ENCODE measurements around the gene CDON. TPM values are rescaled to one million over a fixed set of nuclear protein-coding genes. Genes with fewer than 3 reads are reported as not detected.

The CDON gene
- total and polyA plus RNA-seq, 2 of the 13 experiments (the other 11 are each of a cell fraction or from before 2014, with no cell fraction given), result 9.6 to 12.8 TPM

DNA sequence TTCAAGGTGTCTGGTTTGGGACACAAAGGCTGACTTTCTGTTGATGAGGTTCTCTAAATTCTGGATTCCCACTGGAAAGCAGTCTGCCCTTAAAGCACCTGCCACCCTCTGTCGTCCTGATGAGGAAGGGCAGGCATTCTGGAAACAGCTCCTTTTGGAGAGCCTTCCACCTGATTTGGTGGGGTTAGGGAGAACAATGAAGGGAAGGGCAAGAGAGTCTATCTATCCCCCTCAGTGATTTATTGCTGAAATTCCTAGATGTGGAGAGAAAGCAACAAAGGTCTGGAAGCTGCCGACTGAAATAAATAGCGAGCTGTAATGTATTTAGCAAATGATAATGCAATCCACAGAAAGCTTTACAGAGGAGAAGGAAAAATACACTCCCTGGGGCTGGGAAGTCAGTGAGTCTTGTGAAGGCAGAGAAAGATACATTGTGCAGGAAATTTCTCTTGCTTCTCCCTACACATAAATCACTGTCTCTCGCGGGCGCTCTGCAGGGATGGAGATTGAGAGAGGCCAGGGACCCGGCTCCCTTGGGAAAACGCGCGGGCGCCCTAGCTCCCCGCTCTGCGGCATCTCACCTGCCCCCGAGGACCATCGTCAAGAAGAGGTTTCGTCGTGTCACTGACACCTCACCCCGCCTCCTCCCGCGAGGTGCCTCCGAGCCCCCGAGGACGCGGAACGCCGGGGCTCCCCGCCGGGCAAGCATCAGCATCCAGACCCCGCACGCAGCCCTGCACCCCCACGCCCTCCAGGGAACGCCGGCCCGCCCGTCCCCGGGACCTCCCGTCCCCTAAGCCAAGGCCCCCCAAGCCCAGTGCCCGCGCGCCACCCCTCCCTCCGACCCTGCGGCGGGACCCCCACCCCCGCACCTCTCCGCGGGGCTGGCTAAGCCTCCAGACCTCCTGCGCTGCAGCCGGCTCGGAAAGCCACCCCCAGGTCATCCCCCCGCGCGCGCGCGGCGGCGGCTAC lies 673 bp downstream of the CDON start (continued):
- TF ChIP-seq SOX5 (CRISPR knock-in tag; IDR thresholded peaks at IDR 0.05; ENCODE audit: borderline replicate concordance), result 0 out of 2 replicates have a peak, but pooled peaks have one; percentile 26
- TF ChIP-seq SNAI1 (CRISPR knock-in tag; IDR thresholded peaks at IDR 0.05; ENCODE audit: borderline replicate concordance), result no peak
- TF ChIP-seq ZNF44 (CRISPR knock-in tag; IDR thresholded peaks at IDR 0.05), result no peak
- TF ChIP-seq, protein P1, sequence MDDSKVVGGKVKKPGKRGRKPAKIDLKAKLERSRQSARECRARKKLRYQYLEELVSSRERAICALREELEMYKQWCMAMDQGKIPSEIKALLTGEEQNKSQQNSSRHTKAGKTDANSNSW (CRISPR knock-in tag; IDR thresholded peaks at IDR 0.05; ENCODE audit: borderline replicate concordance), result no peak
- 0 out of 2 replicates have a peak, but pooled peaks have one; percentile 33 for TF ChIP-seq ZNF768 (CRISPR knock-in tag; IDR thresholded peaks at IDR 0.05)
- TF ChIP-seq PHF20 (CRISPR knock-in tag; IDR thresholded peaks at IDR 0.05), result no peak
- no peak for TF ChIP-seq NFYC (CRISPR knock-in tag; IDR thresholded peaks at IDR 0.05)
- TF ChIP-seq KMT2A (CRISPR knock-in tag; IDR thresholded peaks at IDR 0.05), result 0 out of 2 replicates have a peak, but pooled peaks have one; percentile 28
- TF ChIP-seq SNAPC2 (CRISPR knock-in tag; IDR thresholded peaks at IDR 0.05), result no peak
- TF ChIP-seq, protein P2, sequence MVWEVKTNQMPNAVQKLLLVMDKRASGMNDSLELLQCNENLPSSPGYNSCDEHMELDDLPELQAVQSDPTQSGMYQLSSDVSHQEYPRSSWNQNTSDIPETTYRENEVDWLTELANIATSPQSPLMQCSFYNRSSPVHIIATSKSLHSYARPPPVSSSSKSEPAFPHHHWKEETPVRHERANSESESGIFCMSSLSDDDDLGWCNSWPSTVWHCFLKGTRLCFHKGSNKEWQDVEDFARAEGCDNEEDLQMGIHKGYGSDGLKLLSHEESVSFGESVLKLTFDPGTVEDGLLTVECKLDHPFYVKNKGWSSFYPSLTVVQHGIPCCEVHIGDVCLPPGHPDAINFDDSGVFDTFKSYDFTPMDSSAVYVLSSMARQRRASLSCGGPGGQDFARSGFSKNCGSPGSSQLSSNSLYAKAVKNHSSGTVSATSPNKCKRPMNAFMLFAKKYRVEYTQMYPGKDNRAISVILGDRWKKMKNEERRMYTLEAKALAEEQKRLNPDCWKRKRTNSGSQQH (CRISPR knock-in tag; IDR thresholded peaks at IDR 0.05; ENCODE audit: low read depth), result 0 out of 2 replicates have a peak, but pooled peaks have one; percentile 5
- TF ChIP-seq RAD21 (CRISPR knock-in tag; IDR thresholded peaks at IDR 0.05), result peak; percentile 69
- TF ChIP-seq SYNCRIP (IDR thresholded peaks at IDR 0.05; ENCODE audit: insufficient read depth, low read depth, low read length), result no peak
- TF ChIP-seq ZNF761 (CRISPR knock-in tag; conservative IDR thresholded peaks at IDR 0.05), result peak; percentile 10; the same call in 1 of the 2 replicates
- TF ChIP-seq AGO2 (optimal IDR thresholded peaks at IDR 0.05; ENCODE audit: low read depth, low read length), result peak; percentile 18
- TF ChIP-seq, protein P3, sequence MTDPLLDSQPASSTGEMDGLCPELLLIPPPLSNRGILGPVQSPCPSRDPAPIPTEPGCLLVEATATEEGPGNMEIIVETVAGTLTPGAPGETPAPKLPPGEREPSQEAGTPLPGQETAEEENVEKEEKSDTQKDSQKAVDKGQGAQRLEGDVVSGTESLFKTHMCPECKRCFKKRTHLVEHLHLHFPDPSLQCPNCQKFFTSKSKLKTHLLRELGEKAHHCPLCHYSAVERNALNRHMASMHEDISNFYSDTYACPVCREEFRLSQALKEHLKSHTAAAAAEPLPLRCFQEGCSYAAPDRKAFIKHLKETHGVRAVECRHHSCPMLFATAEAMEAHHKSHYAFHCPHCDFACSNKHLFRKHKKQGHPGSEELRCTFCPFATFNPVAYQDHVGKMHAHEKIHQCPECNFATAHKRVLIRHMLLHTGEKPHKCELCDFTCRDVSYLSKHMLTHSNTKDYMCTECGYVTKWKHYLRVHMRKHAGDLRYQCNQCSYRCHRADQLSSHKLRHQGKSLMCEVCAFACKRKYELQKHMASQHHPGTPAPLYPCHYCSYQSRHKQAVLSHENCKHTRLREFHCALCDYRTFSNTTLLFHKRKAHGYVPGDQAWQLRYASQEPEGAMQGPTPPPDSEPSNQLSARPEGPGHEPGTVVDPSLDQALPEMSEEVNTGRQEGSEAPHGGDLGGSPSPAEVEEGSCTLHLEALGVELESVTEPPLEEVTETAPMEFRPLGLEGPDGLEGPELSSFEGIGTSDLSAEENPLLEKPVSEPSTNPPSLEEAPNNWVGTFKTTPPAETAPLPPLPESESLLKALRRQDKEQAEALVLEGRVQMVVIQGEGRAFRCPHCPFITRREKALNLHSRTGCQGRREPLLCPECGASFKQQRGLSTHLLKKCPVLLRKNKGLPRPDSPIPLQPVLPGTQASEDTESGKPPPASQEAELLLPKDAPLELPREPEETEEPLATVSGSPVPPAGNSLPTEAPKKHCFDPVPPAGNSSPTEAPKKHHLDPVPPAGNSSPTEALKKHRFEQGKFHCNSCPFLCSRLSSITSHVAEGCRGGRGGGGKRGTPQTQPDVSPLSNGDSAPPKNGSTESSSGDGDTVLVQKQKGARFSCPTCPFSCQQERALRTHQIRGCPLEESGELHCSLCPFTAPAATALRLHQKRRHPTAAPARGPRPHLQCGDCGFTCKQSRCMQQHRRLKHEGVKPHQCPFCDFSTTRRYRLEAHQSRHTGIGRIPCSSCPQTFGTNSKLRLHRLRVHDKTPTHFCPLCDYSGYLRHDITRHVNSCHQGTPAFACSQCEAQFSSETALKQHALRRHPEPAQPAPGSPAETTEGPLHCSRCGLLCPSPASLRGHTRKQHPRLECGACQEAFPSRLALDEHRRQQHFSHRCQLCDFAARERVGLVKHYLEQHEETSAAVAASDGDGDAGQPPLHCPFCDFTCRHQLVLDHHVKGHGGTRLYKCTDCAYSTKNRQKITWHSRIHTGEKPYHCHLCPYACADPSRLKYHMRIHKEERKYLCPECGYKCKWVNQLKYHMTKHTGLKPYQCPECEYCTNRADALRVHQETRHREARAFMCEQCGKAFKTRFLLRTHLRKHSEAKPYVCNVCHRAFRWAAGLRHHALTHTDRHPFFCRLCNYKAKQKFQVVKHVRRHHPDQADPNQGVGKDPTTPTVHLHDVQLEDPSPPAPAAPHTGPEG (CRISPR knock-in tag; IDR thresholded peaks at IDR 0.05), result 0 out of 2 replicates have a peak, but pooled peaks have one; percentile 35
- no peak for TF ChIP-seq TMF1 (CRISPR knock-in tag; IDR thresholded peaks at IDR 0.05; ENCODE audit: low read depth)
- TF ChIP-seq SRSF9 (IDR thresholded peaks at IDR 0.05; ENCODE audit: borderline replicate concordance, insufficient read depth, low read depth, low read length, poor library complexity, severe bottlenecking), result no peak
- TF ChIP-seq, protein P4, sequence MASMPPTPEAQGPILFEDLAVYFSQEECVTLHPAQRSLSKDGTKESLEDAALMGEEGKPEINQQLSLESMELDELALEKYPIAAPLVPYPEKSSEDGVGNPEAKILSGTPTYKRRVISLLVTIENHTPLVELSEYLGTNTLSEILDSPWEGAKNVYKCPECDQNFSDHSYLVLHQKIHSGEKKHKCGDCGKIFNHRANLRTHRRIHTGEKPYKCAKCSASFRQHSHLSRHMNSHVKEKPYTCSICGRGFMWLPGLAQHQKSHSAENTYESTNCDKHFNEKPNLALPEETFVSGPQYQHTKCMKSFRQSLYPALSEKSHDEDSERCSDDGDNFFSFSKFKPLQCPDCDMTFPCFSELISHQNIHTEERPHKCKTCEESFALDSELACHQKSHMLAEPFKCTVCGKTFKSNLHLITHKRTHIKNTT (CRISPR knock-in tag; IDR thresholded peaks at IDR 0.05), result no peak
- TF ChIP-seq CC2D1A (CRISPR knock-in tag; IDR thresholded peaks at IDR 0.05), result no peak
- TF ChIP-seq SMAD3 (CRISPR knock-in tag; IDR thresholded peaks at IDR 0.05), result no peak

Measured in HepG2 (cell line).